HCT116 (cell line): ENCODE measurements around the gene SETD3.

Source experiments
- EGR1 ChIP-seq: IDR thresholded peaks from 2 replicates; pipeline ENCODE4 v1.6.1; 2012; ENCODE audit warnings: low read depth
- EZH2 ChIP-seq: fragments of 200-600 bp; sonication (generic); IDR thresholded peaks from 2 replicates; pipeline ENCODE4 v1.6.1; 2017; ENCODE audit warnings: antibody characterized with exemption, mixed run types
- POLR2A ChIP-seq: IDR thresholded peaks from 2 replicates; pipeline ENCODE4 v1.7.0; 2011; ENCODE audit warnings: borderline replicate concordance; ENCODE audit not compliant: insufficient read depth, insufficient read length; ENCODE audit errors: extremely low read depth
- POLR2AphosphoS5 ChIP-seq: IDR thresholded peaks from 2 replicates; pipeline ENCODE4 v1.6.1; 2011; ENCODE audit warnings: mild to moderate bottlenecking, low read depth, low read length, moderate library complexity
- RAD21 ChIP-seq: IDR thresholded peaks from 2 replicates; pipeline ENCODE4 v1.6.1; 2012; ENCODE audit warnings: low read depth, mild to moderate bottlenecking
- SIN3A ChIP-seq: IDR thresholded peaks from 2 replicates; pipeline ENCODE4 v1.6.1; 2012; ENCODE audit warnings: low read depth
- SRF ChIP-seq: IDR thresholded peaks from 2 replicates; pipeline ENCODE4 v1.6.1; 2012; ENCODE audit warnings: low read depth
- ZFX ChIP-seq: fragments of 450-650 bp; IDR thresholded peaks from 2 replicates; pipeline ENCODE4 v1.6.1; 2017
- ZNF274 ChIP-seq: fragments of 200-500 bp; sonication (Bioruptor generic); IDR thresholded peaks from 2 replicates; pipeline ENCODE4 v1.6.1; 2014; ENCODE audit warnings: mild to moderate bottlenecking, low read depth, low read length, inconsistent platforms
- TF ChIP-seq, protein P1 (sequence below), 3 experiments: fragments of 200-600 bp in 1 of 3; sonication (generic) in 1 of 3; IDR thresholded peaks in 2 of 3; conservative IDR thresholded peaks in 1 of 3; 2 replicates each; pipeline ENCODE4 v1.5.1; 2012 to 2017; ENCODE audit warnings: low read depth in 2 of 3, low read length in 2 of 3, antibody characterized with exemption in 1 of 3, borderline replicate concordance in 1 of 3, control low read depth in 1 of 3, mild to moderate bottlenecking in 1 of 3, mixed read lengths in 1 of 3, mixed run types in 1 of 3, moderate library complexity in 1 of 3; ENCODE audit not compliant: insufficient read depth in 1 of 3
- TF ChIP-seq, protein P2 (sequence below): IDR thresholded peaks from 2 replicates; pipeline ENCODE4 v1.6.1; 2012

DNA sequence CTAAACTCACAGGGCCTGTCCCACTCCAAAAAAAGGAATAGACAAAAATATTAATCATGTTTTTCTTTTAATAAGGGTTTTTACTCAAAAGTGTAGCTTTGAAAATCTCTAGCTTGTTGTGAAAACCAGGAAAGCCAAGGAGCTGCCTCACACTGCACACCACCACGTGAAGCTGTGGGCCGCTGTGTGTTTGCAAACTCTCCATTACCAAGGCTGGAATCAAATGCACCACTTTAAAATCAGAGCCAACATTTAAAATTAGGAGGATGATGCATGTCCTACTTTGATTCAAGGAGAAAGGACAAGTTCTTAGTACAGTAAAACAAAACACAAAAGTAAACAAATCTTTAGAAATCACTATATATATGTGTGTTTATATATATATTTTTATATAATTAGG is 83.0 kb downstream of the SETD3 start:
- TF ChIP-seq, protein P1, sequence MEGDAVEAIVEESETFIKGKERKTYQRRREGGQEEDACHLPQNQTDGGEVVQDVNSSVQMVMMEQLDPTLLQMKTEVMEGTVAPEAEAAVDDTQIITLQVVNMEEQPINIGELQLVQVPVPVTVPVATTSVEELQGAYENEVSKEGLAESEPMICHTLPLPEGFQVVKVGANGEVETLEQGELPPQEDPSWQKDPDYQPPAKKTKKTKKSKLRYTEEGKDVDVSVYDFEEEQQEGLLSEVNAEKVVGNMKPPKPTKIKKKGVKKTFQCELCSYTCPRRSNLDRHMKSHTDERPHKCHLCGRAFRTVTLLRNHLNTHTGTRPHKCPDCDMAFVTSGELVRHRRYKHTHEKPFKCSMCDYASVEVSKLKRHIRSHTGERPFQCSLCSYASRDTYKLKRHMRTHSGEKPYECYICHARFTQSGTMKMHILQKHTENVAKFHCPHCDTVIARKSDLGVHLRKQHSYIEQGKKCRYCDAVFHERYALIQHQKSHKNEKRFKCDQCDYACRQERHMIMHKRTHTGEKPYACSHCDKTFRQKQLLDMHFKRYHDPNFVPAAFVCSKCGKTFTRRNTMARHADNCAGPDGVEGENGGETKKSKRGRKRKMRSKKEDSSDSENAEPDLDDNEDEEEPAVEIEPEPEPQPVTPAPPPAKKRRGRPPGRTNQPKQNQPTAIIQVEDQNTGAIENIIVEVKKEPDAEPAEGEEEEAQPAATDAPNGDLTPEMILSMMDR (IDR thresholded peaks at IDR 0.05 in 2 of 3, conservative IDR thresholded peaks at IDR 0.05 in 1 of 3; ENCODE audit: borderline replicate concordance in 1 of 3, insufficient read depth in 1 of 3, low read depth in 2 of 3, low read length in 2 of 3) = no peak
- TF ChIP-seq POLR2A (no peak), SRF (no peak), POLR2AphosphoS5 (no peak), RAD21 (no peak), EGR1 (no peak), EZH2 (no peak), SIN3A (no peak), ZNF274 (no peak), ZFX (no peak)
- TF ChIP-seq, protein P2, sequence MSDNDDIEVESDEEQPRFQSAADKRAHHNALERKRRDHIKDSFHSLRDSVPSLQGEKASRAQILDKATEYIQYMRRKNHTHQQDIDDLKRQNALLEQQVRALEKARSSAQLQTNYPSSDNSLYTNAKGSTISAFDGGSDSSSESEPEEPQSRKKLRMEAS = no peak
